C4-2B (cell line): ENCODE results near the gene ZNF701.
A peak's percentile ranks its signal among the peaks of the same experiment; 100 is the strongest.

Experiments used
- CTCF ChIP-seq: fragments of 450-650 bp; conservative IDR thresholded peaks from 2 replicates; pipeline ENCODE4 v1.5.1; 2017; ENCODE audit warnings: mild to moderate bottlenecking
- ZFX ChIP-seq: fragments of 450-650 bp; IDR thresholded peaks from 2 replicates; pipeline ENCODE4 v1.6.1; 2017

- TF ChIP-seq CTCF (no peak), ZFX (peak; percentile 10; the same call in 1 of the 2 replicates)
These were observed 42.1 kb upstream of the ZNF701 start for GRCh38 chr19:52527956-52528351.
